K562 (cell line): ENCODE results near the gene AKAP7. TPM values are rescaled to one million over a fixed set of nuclear protein-coding genes. Genes with fewer than 3 reads are reported as not detected.

Experiments
- ATAC-seq: fragments of 200-7000 bp; cut with Tn5 transposase; 3 replicates; pipeline ENCODE4 v1.9.1; 2020; ENCODE audit warnings: moderate library complexity
- BruUV-seq: library from RNA; stranded (reverse); fragments of 400-500 nt; replicated peaks from 2 replicates; lab custom pipeline; 2021; lab: Mats Ljungman, UMichigan
- CTCF ChIA-PET: fragments of 300-600 bp; formaldehyde crosslinking; extraction: SDS; loops from one replicate; lab custom pipeline; 2021; ENCODE audit warnings: low intra/inter-chr PET ratio; lab: Yijun Ruan, JAX
- POLR2A ChIA-PET: fragments of 300-600, 350-650 bp; sonication (Branson Sonifier 250); formaldehyde crosslinking; extraction: SDS; loops from one replicate; lab custom pipeline; 2021; ENCODE audit warnings: antibody characterized with exemption, inconsistent platforms; lab: Yijun Ruan, JAX
- DNase-seq, 4 experiments: peaks; one replicate each; pipeline versions ENCODE4 v3.0.0 to v3.0.0-alpha.2; 2011 to 2018; ENCODE audit warnings: low spot score in 3 of 4, mixed read lengths in 3 of 4; ENCODE audit errors: extremely low read depth in 1 of 4
- FAIRE-seq: peaks from 2 replicates; lab custom pipeline; 2011; peaks lifted over from hg19 to GRCh38; lab: Jason Lieb, UNC
- H2AFZ ChIP-seq: 2 replicates; pipeline ENCODE4 v1.6.0; 2011; ENCODE audit warnings: low read depth, low read length, control low read depth, inconsistent platforms
- H3K27ac ChIP-seq: fragments of 200-600 bp; 3 replicates; pipeline ENCODE4 v1.8.0; 2011; ENCODE audit warnings: low read depth, mild to moderate bottlenecking, control low read depth, inconsistent platforms, low read length, moderate library complexity, mixed read lengths; ENCODE audit errors: extremely low read depth
- H3K27me3 ChIP-seq, 2 experiments: fragments of 300-600 bp in 1 of 2; 2 replicates in 1 of 2; 3 replicates in 1 of 2; pipeline versions ENCODE4 v1.6.0 to v1.8.0; 2011; ENCODE audit warnings: inconsistent platforms in 2 of 2, low read length in 2 of 2, mild to moderate bottlenecking in 1 of 2, mixed read lengths in 1 of 2, moderate library complexity in 1 of 2; ENCODE audit not compliant: control insufficient read depth in 2 of 2, insufficient read depth in 2 of 2
- H3K36me3 ChIP-seq: fragments of 300-600 bp; 3 replicates; pipeline ENCODE4 v1.8.0; 2011; ENCODE audit warnings: mild to moderate bottlenecking, low read length, inconsistent platforms; ENCODE audit not compliant: control insufficient read depth, insufficient read depth
- H3K4me1 ChIP-seq, 2 experiments: fragments of 200-600 bp in 1 of 2; replicated peaks in 1 of 2; 2 replicates in 1 of 2; 3 replicates in 1 of 2; pipeline versions ENCODE4 v1.5.1 to v1.8.0; 2011; ENCODE audit warnings: inconsistent platforms in 2 of 2, low read length in 2 of 2, mild to moderate bottlenecking in 1 of 2, mixed read lengths in 1 of 2, moderate library complexity in 1 of 2; ENCODE audit not compliant: control insufficient read depth in 2 of 2, insufficient read depth in 2 of 2
- H3K4me2 ChIP-seq: 2 replicates; pipeline ENCODE4 v1.6.1; 2011; ENCODE audit warnings: low read length, control low read depth, inconsistent platforms, mixed read lengths; ENCODE audit not compliant: insufficient read depth
- H3K4me3 ChIP-seq: fragments of 200-600 bp; sonication (generic), shearing (Covaris generic); 2 replicates; pipeline ENCODE4 v1.5.1; 2016; ENCODE audit warnings: control low read depth, inconsistent platforms
- H3K79me2 ChIP-seq: fragments of 200-600 bp; 3 replicates; pipeline ENCODE4 v1.8.0; 2011; ENCODE audit warnings: low read length, inconsistent platforms; ENCODE audit not compliant: control insufficient read depth, insufficient read depth
- H3K9ac ChIP-seq, 2 experiments: 2 replicates each; pipeline versions ENCODE4 v1.6.0 to v1.6.1; 2011; ENCODE audit warnings: low read depth in 2 of 2, low read length in 2 of 2, control low read depth in 1 of 2, inconsistent platforms in 1 of 2, mild to moderate bottlenecking in 1 of 2, mixed read lengths in 1 of 2; ENCODE audit not compliant: insufficient read depth in 1 of 2
- H3K9me1 ChIP-seq: one replicate; pipeline ENCODE4 v1.6.0; 2011; ENCODE audit warnings: inconsistent platforms, mild to moderate bottlenecking, low read length, moderate library complexity; ENCODE audit not compliant: control insufficient read depth, insufficient read depth
- H3K9me3 ChIP-seq: replicated peaks from 2 replicates; pipeline ENCODE4 v1.5.1; 2011; ENCODE audit warnings: low read depth, low read length, inconsistent platforms; ENCODE audit not compliant: control insufficient read depth, insufficient read depth
- H4K20me1 ChIP-seq: replicated peaks from 2 replicates; pipeline ENCODE4 v1.6.1; 2011; ENCODE audit warnings: low read length, inconsistent platforms, mixed read lengths; ENCODE audit not compliant: control insufficient read depth, insufficient read depth
- CBX1 ChIP-seq: sonication (generic); IDR thresholded peaks from 2 replicates; pipeline ENCODE4 v1.6.1; 2016; ENCODE audit warnings: antibody characterized with exemption, low read depth, mild to moderate bottlenecking
- HNRNPUL1 ChIP-seq: fragments of 200-400 bp; formaldehyde crosslinking; IDR thresholded peaks from 2 replicates; pipeline ENCODE4 v1.6.1; 2017; ENCODE audit warnings: low read length
- KDM4B ChIP-seq, 2 experiments: fragments of 450-650 bp in 1 of 2; sonication (generic) in 1 of 2; IDR thresholded peaks; 2 replicates each; pipeline ENCODE4 v1.6.1; 2016 to 2017; ENCODE audit warnings: borderline replicate concordance in 2 of 2, antibody characterized with exemption in 1 of 2, low read depth in 1 of 2, mild to moderate bottlenecking in 1 of 2
- LEF1 ChIP-seq: fragments of 450-650 bp; IDR thresholded peaks from 2 replicates; pipeline ENCODE4 v1.6.1; 2016; ENCODE audit warnings: mild to moderate bottlenecking
- MCM7 ChIP-seq, 2 experiments: fragments of 450-650 bp; IDR thresholded peaks; 2 replicates each; pipeline ENCODE4 v1.6.1; 2016 to 2018
- MNT ChIP-seq, 2 experiments: fragments of 450-650 bp; conservative IDR thresholded peaks; 2 replicates each; pipeline ENCODE4 v1.6.1; 2017; ENCODE audit warnings: mild to moderate bottlenecking in 2 of 2, moderate library complexity in 2 of 2
- RFX5 ChIP-seq: IDR thresholded peaks from 2 replicates; pipeline ENCODE4 v1.6.1; 2011; ENCODE audit warnings: low read depth, mild to moderate bottlenecking, improper control_type of control experiment, low read length
- TBP ChIP-seq: optimal IDR thresholded peaks from 2 replicates; pipeline ENCODE3; 2011; ENCODE audit warnings: low read depth, low read length, improper control_type of control experiment
- ZNF395 ChIP-seq: fragments of 200-800 bp; sonication (Bioruptor generic); IDR thresholded peaks from 2 replicates; pipeline ENCODE4 v1.6.1; 2017; ENCODE audit warnings: missing genetic modification characterization, missing compliant biosample characterization
- ZNF407 ChIP-seq: fragments of 450-650 bp; IDR thresholded peaks from 2 replicates; pipeline ENCODE4 v1.6.1; 2016; ENCODE audit warnings: low read depth
- ZNF436 ChIP-seq: fragments of 250-450, 450-650 bp; sonication (Bioruptor Pico); formaldehyde crosslinking; IDR thresholded peaks from 2 replicates; pipeline ENCODE4 v1.7.0; 2020; ENCODE audit warnings: mild to moderate bottlenecking
- WGBS: fragments of 100-300 bp; shearing (Covaris generic); methylation state at CpG from one replicate; pipeline ENCODE4 v1.1.6; 2016; ENCODE audit warnings: low coverage, mixed read lengths; ENCODE audit not compliant: insufficient coverage; ENCODE audit errors: missing lambda C conversion rate; 5-methylcytosine and 5-hydroxymethylcytosine counted together
- in situ Hi-C: fragments of 300-500 bp; cut with MboI; formaldehyde crosslinking; loops from 4 replicates; pipeline ENCODE4 v1.15.0; 2018; ENCODE audit warnings: inconsistent platforms, mixed read lengths
- intact Hi-C: fragments of 100-400 bp; cut with micrococcal nuclease; formaldehyde crosslinking; loops from 2 replicates; pipeline ENCODE4 v1.14.2; 2022
- polyA plus RNA-seq, 8 experiments: library from polyadenylated mRNA; depleted of rRNA in 4 of 8; stranded (reverse) in 5 of 8; unstranded in 3 of 8; fragments of >200 nt; fragmentation: Nextera tagmentation in 2 of 8; fragmentation: Illumina TruSeq in 1 of 8; extraction: Ambion mirVana in 2 of 8; extraction: Trizol in 1 of 8; gene quantifications; 2 replicates each; pipeline versions ENCODE4 v1.2.1 to v1.2.3, GENCODE V29; 2011 to 2014; ENCODE audit warnings: inconsistent platforms in 1 of 8, missing spikeins in 1 of 8
- total RNA-seq, 7 experiments: library from RNA; depleted of rRNA in 6 of 7; stranded (reverse); fragments of >200 nt in 6 of 7; fragmentation: Illumina TruSeq in 2 of 7; extraction: Trizol in 2 of 7; gene quantifications; 2 replicates each; pipeline versions ENCODE4 v1.2.1 to v1.2.3, GENCODE V29; 2011 to 2021; ENCODE audit warnings: low replicate concordance in 1 of 7

The AKAP7 gene
- total and polyA plus RNA-seq, 9 of the 15 experiments (the other 6 are each of a cell fraction or from before 2014, with no cell fraction given), result 0.82 to 2.6 (median 1.6) TPM

GRCh38 chr6:131116321-131116720 is 18.9 kb upstream of the AKAP7 start:
- H4K20me1 ChIP-seq, result no peaks in the 10 kb centered on the region
- ChIA-PET CTCF (interaction anchor here (0.7 to 2.8 kb wide), 3 partner anchors 41 to 231 kb away, joined by 3 to 27 read pairs (median 4); no protein-coding TSS in a partner anchor), POLR2A (no interaction called here)
- H3K4me1 ChIP-seq, result no peaks in the 10 kb centered on the region
- H3K4me3 ChIP-seq, result no peak overlapping the region
- H2AFZ ChIP-seq, result no peak overlapping the region
- H3K79me2 ChIP-seq, result no peaks in the 10 kb centered on the region
- intact Hi-C loops, result loop anchor here (1.0 to 10.0 kb wide), 4 partner anchors 54 to 792 kb away; partner anchors contain the start of gene EPB41L2
- no peaks in the 10 kb centered on the region for H3K27me3 ChIP-seq
- no peaks in the 10 kb centered on the region for H3K36me3 ChIP-seq
- WGBS, result 14% methylated on average over 2 of the region's 2 CpGs
- no peak overlapping the region for H3K27ac ChIP-seq
- DNase-seq (no peak), ATAC-seq (peak; percentile 58), FAIRE-seq (no peak)
- H3K9me3 ChIP-seq, result no peaks in the 10 kb centered on the region
- H3K4me2 ChIP-seq, result no peak overlapping the region
- H3K9me1 ChIP-seq, result no peaks in the 10 kb centered on the region
- in situ Hi-C loops, result loop anchor here (10.0 kb wide), 1 partner anchor 232 kb away; no protein-coding TSS in a partner anchor
- no TSS peak for BruUV-seq
- H3K9ac ChIP-seq, result no peak overlapping the region
- no peak for TF ChIP-seq ZNF436
- no peak for TF ChIP-seq KDM4B (IDR thresholded peaks at IDR 0.05; ENCODE audit: borderline replicate concordance in 2 of 2, low read depth in 1 of 2)
- no peak for TF ChIP-seq LEF1
- TF ChIP-seq MCM7 (IDR thresholded peaks at IDR 0.05), result no peak
- no peak for TF ChIP-seq TBP
- TF ChIP-seq CBX1, result no peak
- no peak for TF ChIP-seq ZNF395 (CRISPR knock-in tag)
- TF ChIP-seq ZNF407, result no peak
- TF ChIP-seq MNT (conservative IDR thresholded peaks at IDR 0.05), result no peak
- TF ChIP-seq RFX5, result no peak
- no peak for TF ChIP-seq HNRNPUL1
